ENCODE results near the gene KDM2B. TPM values are rescaled to one million over a fixed set of nuclear protein-coding genes. Genes with fewer than 3 reads are reported as not detected.

KDM2B gene
- polyA plus RNA-seq, 1 of the 3 experiments (the other 2 are of a cell fraction): 11.5 TPM

DNA sequence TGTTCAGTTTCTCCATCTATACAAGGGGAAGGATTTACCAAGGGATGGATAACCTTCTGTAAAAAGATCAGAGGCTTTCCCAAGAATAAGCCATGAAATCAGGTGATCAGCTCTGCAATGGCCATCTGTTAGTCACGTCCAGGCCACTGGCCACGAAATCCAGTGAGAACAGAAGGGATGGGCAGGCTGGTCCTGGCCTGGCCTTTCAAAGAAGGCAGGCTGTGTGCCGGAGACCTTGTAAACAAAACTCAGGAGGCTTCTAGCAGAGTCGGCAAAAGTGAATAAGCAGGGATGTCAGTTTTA lies 112.4 kb downstream of the KDM2B start:
- Histone ChIP-seq H3K4me3 (ENCODE audit: low read depth in 2 of 2, low read length in 1 of 2) (no peak overlapping the region), H3K4me2 (no peak overlapping the region), H3K4me1 (ENCODE audit: control insufficient read depth in 1 of 2, insufficient read depth in 2 of 2, low read depth in 1 of 2, low read length in 1 of 2) (peaks cover 0 to 14% of the 10 kb centered on the region in 2 experiments; a peak in 1 of 4 replicates), H3F3A (replicated peaks; ENCODE audit: insufficient read depth) (peaks cover 11% of the 10 kb centered on the region), H3K79me2 (ENCODE audit: insufficient read depth) (peaks cover 30% of the 10 kb centered on the region), H3K9ac (no peak overlapping the region), H3K36me3 (replicated peaks in 1 of 2; ENCODE audit: control insufficient read depth in 1 of 2, insufficient read depth in 2 of 2, low read length in 1 of 2) (no peaks in the 10 kb centered on the region), H3K9me2 (no peaks in the 10 kb centered on the region), H3K9me3 (no peaks in the 10 kb centered on the region), H4K20me1 (ENCODE audit: insufficient read depth) (peaks cover 19% of the 10 kb centered on the region), H2AFZ (ENCODE audit: low read depth) (no peak overlapping the region), H3K27me3 (ENCODE audit: insufficient read depth) (no peaks in the 10 kb centered on the region), H3K27ac (ENCODE audit: low read depth in 2 of 2, low read length in 1 of 2) (no peak overlapping the region)
- ChIA-PET CTCF (interaction anchor here (1.2 to 1.9 kb wide), 4 partner anchors 8 to 326 kb away, joined by 4 to 8 read pairs (median 6); partner anchors contain the start of gene RHOF), POLR2A (interaction anchor here (0.8 kb wide), 1 partner anchor 13 kb away, joined by 7 read pairs; no protein-coding TSS in a partner anchor)
- TF ChIP-seq FOXJ3 (CRISPR knock-in tag; IDR thresholded peaks at IDR 0.05) (no peak), POLR2AphosphoS5 (IDR thresholded peaks at IDR 0.05; ENCODE audit: low read depth, low read length) (no peak), GATA2 (CRISPR knock-in tag; IDR thresholded peaks at IDR 0.05) (no peak), EP300 (IDR thresholded peaks at IDR 0.05; ENCODE audit: borderline replicate concordance in 1 of 2, low read depth in 1 of 2, low read length in 1 of 2) (no peak), NRF1 (IDR thresholded peaks at IDR 0.05; ENCODE audit: low read depth, low read length) (no peak), EZH2phosphoT487 (IDR thresholded peaks at IDR 0.05; ENCODE audit: borderline replicate concordance, low read depth) (no peak), RXRA (IDR thresholded peaks at IDR 0.05; ENCODE audit: borderline replicate concordance, low read depth) (no peak), SIN3A (IDR thresholded peaks at IDR 0.05; ENCODE audit: borderline replicate concordance, low read depth, low read length) (no peak)
- TF ChIP-seq, protein P1, sequence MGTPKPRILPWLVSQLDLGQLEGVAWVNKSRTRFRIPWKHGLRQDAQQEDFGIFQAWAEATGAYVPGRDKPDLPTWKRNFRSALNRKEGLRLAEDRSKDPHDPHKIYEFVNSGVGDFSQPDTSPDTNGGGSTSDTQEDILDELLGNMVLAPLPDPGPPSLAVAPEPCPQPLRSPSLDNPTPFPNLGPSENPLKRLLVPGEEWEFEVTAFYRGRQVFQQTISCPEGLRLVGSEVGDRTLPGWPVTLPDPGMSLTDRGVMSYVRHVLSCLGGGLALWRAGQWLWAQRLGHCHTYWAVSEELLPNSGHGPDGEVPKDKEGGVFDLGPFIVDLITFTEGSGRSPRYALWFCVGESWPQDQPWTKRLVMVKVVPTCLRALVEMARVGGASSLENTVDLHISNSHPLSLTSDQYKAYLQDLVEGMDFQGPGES (IDR thresholded peaks at IDR 0.05; ENCODE audit: low read depth, low read length): no peak
- TF ChIP-seq, protein P2, sequence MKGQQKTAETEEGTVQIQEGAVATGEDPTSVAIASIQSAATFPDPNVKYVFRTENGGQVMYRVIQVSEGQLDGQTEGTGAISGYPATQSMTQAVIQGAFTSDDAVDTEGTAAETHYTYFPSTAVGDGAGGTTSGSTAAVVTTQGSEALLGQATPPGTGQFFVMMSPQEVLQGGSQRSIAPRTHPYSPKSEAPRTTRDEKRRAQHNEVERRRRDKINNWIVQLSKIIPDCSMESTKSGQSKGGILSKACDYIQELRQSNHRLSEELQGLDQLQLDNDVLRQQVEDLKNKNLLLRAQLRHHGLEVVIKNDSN (IDR thresholded peaks at IDR 0.05; ENCODE audit: borderline replicate concordance, low read depth): no peak
- TF ChIP-seq, protein P3, sequence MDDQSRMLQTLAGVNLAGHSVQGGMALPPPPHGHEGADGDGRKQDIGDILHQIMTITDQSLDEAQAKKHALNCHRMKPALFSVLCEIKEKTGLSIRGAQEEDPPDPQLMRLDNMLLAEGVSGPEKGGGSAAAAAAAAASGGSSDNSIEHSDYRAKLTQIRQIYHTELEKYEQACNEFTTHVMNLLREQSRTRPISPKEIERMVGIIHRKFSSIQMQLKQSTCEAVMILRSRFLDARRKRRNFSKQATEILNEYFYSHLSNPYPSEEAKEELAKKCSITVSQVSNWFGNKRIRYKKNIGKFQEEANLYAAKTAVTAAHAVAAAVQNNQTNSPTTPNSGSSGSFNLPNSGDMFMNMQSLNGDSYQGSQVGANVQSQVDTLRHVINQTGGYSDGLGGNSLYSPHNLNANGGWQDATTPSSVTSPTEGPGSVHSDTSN (IDR thresholded peaks at IDR 0.05): no peak
- TF ChIP-seq, protein P4, sequence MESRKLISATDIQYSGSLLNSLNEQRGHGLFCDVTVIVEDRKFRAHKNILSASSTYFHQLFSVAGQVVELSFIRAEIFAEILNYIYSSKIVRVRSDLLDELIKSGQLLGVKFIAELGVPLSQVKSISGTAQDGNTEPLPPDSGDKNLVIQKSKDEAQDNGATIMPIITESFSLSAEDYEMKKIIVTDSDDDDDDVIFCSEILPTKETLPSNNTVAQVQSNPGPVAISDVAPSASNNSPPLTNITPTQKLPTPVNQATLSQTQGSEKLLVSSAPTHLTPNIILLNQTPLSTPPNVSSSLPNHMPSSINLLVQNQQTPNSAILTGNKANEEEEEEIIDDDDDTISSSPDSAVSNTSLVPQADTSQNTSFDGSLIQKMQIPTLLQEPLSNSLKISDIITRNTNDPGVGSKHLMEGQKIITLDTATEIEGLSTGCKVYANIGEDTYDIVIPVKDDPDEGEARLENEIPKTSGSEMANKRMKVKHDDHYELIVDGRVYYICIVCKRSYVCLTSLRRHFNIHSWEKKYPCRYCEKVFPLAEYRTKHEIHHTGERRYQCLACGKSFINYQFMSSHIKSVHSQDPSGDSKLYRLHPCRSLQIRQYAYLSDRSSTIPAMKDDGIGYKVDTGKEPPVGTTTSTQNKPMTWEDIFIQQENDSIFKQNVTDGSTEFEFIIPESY (IDR thresholded peaks at IDR 0.05; ENCODE audit: borderline replicate concordance, low read depth): no peak
- TF ChIP-seq, protein P5, sequence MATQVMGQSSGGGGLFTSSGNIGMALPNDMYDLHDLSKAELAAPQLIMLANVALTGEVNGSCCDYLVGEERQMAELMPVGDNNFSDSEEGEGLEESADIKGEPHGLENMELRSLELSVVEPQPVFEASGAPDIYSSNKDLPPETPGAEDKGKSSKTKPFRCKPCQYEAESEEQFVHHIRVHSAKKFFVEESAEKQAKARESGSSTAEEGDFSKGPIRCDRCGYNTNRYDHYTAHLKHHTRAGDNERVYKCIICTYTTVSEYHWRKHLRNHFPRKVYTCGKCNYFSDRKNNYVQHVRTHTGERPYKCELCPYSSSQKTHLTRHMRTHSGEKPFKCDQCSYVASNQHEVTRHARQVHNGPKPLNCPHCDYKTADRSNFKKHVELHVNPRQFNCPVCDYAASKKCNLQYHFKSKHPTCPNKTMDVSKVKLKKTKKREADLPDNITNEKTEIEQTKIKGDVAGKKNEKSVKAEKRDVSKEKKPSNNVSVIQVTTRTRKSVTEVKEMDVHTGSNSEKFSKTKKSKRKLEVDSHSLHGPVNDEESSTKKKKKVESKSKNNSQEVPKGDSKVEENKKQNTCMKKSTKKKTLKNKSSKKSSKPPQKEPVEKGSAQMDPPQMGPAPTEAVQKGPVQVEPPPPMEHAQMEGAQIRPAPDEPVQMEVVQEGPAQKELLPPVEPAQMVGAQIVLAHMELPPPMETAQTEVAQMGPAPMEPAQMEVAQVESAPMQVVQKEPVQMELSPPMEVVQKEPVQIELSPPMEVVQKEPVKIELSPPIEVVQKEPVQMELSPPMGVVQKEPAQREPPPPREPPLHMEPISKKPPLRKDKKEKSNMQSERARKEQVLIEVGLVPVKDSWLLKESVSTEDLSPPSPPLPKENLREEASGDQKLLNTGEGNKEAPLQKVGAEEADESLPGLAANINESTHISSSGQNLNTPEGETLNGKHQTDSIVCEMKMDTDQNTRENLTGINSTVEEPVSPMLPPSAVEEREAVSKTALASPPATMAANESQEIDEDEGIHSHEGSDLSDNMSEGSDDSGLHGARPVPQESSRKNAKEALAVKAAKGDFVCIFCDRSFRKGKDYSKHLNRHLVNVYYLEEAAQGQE (IDR thresholded peaks at IDR 0.05; ENCODE audit: low read depth, low read length): no peak
- WGBS (ENCODE audit: low lambda C conversion rate): 92% methylated on average over 4 of the region's 4 CpGs
- no peak for DNase-seq

Data from SK-N-SH (cell line).